Measurements from ENCODE around the gene LRP10.
"Not testable (repeated sequence)": the region's sequence is repeated elsewhere in the genome, so short reads cannot be mapped to it uniquely, and the experiment has no call there.

LRP10 gene

DNA sequence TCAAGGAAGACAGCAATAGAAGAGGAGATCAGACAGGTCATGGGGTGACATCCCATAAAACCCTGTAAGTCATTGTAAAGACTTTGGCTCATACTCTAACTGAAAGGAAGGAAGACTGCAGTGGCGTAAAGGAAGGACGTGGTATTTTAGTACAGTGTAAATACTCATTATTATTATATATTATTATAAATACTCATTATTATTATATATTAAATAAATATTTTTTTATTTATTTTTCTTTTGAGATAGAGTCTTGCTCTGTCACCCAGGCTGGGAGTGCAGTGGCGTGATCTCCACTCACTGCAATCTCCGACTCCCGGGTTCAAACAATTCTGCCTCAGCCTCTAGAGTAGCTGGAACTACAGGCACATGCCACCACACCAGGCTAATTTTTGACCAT is 15.1 kb upstream of the LRP10 start:
- H3K4me3 ChIP-seq (ENCODE audit: low read length): no peak overlapping the region
- DNase-seq (ENCODE audit: low read depth, low spot score): no peak

DNA sequence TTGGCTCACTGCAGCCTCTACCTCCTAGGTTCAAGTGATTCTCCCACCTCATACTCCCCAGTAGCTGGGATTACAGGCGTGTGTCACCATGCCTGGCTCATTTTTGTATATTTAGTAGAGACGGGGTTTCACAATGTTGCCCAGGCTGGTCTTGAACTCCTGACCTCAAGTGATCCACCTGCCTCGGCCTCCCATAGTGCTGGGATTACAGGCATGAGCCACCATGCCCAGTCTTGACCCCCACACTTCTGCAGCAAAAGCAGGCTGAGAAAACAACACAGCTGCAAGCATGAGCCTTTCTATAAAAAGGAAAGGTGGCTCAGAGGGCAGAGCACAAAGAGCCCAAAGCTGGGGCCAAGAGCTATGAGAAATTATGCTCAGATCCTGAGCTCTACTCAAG is 11.2 kb upstream of the LRP10 start:
- H3K4me3 ChIP-seq (ENCODE audit: low read length); DNase-seq (ENCODE audit: low read depth, low spot score): not testable (repeated sequence)

DNA sequence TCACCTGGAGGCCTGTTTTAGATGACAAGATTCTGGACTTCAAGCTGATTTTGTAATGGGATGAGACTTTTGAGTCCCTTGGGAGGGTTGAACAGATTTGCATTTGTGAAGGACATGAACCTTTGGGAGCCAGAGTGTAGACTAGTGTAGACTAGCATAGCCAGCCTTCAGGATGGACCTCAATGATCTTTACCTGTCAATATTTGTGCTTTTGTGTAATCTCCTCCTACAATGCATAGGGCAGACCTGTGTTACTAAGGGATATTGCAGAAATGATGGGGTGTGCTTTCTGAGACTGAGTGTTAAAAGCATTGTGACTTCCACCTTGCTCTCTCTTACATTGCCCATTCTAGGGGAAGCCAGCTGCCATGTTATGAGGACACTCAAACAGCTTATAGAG is 9.9 kb upstream of the LRP10 start:
- H3K4me3 ChIP-seq (ENCODE audit: low read length): no peak overlapping the region
- no peak for DNase-seq (ENCODE audit: low read depth, low spot score)

DNA sequence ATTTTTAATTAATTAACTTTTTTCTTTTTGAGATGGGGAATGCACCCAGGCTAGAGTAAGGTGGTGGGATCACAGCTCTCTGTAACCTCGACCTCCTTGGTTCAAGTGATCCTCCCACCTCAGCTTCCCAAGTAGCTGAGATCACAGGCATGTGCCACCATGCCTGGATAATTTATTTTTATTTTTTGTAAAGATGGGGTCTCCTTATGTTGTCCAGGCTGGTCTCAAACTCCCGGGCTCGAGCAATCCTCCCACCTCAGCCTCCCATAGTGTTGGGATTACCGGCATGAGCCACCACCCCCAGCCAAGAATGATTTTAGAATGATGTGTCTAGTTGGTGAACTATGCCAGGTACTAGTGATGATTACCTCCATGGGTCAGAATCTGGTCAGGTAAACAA is 6.6 kb upstream of the LRP10 start:
- H3K4me3 ChIP-seq (ENCODE audit: low read length): no peak overlapping the region
- no peak for DNase-seq (ENCODE audit: low read depth, low spot score)

DNA sequence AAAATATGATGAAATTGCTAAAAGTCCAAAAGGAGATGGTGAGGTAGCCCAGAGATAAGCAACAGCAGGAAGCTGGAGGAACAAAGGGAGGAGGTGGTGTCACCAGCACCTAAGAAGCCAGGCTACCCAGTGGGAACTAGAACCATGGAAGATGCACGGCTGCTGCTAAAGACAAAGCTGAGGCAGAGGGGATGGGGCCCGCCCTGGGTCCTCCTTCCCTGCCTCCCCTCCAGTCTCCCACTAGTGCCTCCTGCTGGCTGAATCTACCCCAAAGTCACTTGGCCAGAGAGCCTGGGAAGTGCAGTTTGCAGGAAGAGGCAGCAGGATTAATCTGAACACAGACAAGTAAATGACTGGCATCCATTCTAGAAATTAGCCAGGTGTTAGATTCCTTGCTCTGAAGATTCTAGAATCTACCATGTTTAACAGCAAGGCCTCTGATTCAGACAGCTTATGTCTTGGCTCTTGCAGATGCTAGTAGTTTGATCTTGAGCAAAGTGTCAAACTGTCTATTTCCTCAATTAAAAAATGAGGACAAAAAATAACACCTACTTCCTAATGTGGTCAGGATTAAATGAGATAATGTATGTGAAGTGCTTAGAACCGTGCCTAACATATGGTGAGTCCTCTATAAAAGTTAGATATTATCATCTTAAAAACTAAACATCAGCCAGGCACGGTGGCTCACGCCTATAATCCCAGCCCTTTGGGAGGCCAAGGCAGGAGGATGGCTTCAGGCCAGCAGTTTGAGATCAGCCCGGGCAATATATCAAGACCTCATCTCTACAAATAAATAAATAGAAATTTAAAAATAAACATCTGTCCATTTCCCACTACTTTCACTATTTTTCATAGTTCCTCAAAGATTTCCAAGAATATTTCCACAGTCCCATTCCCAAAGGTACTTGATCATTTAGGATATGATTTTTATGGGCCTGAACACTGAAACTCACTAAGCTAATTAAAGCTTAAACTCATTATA is 5.8 kb upstream of the LRP10 start:
- no peak overlapping the region for H3K4me3 ChIP-seq (ENCODE audit: low read length)
- no peak for DNase-seq (ENCODE audit: low read depth, low spot score)

DNA sequence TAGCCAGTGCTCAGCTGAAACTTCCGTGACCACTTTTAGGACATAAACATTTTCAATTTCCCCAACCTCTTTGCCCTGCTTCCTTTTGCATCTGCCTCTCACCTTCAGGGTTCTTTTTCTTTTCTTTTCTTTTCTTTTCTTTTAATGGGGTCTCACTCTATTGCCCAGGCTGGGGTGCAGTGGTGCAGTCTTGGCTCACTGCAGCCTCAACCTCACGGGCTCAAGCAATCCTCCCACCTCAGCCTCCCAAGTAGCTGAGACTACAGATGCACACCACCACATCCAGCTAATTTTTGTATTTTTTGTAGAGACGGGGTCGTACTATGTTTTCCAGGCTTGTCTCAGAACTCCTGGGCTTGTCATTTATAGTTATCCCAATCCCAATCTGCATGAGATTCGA is 4.7 kb upstream of the LRP10 start:
- H3K4me3 ChIP-seq (ENCODE audit: low read length): no peak overlapping the region
- DNase-seq (ENCODE audit: low read depth, low spot score): no peak

DNA sequence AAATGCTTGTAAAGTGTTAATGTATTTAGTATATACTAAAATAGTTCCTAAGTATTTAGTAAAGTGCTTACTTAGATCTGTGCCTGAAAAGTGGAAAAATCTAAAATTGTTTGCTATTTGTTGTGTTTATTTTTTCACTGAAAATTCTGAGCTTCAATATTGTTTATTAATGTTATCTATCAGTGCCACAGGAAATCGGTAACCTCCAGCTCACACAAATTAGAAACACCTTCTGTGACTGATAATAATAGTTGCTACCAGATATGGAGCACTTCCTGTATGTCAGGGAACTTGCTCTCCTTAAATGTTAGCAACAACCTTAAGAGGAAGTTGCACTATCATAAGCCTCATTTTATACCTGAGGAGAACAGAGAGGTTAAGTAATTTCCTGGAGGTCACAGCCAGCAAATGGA is 723 bp upstream of the LRP10 start:
- H3K4me3 ChIP-seq (ENCODE audit: low read length): peak overlapping the region; percentile 83
- DNase-seq (ENCODE audit: low read depth, low spot score): peak; percentile 57

DNA sequence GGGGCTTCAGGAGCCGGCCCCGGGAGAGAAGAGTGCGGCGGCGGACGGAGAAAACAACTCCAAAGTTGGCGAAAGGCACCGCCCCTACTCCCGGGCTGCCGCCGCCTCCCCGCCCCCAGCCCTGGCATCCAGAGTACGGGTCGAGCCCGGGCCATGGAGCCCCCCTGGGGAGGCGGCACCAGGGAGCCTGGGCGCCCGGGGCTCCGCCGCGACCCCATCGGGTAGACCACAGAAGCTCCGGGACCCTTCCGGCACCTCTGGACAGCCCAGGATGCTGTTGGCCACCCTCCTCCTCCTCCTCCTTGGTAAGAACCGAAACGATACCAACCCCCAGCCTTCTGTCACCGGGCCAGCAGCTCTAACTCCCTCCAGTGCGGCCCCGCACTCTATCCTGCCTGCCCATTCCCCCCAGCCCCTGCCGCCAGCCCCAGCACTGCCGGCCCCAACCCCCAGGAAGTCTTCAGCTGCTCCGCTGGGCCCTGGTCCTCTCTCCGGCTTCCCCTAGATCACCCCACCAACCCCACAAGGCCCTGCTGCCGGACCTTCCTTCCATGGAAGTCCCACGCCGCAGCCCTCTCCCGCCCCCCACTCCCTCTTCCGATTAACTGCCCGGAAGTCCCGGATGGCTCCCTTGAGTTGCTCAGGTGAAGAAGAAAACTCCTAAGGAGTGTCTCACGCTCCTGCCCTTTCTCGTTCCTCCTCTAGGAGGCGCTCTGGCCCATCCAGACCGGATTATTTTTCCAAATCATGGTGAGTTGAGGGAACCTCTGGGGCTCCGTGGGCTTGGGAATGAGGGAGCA is 693 bp downstream of the LRP10 start:
- H3K4me3 ChIP-seq (ENCODE audit: low read length): peak overlapping the region; percentile 83
- peak; percentile 53 for DNase-seq (ENCODE audit: low read depth, low spot score)

DNA sequence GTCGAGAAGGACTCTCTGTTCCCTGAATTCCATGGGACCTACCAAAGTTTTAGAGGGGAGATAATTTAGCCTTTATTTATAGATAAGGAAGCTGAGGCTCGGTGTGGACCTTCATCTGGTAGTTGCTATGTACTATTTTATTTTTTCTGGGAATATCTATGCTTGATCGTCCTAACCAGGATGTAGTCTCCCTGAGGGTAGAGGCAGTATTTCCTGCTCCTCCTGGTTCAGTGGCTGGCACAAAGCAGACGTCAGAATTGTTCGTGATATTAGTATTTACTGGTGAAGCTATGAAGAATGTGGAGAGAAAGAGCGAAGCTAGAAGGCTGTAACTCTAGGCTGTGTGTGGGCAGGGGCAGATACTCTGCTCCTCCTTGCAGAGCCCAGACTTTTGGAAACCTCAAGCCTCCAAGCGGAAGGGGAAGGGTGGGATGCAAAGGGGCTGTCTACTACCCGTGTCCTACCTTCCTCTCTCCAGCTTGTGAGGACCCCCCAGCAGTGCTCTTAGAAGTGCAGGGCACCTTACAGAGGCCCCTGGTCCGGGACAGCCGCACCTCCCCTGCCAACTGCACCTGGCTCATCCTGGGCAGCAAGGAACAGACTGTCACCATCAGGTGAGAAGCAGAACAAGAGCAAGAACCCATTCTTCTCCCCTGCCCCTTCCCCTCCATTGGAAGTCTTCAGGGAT is 1.4 kb downstream of the LRP10 start:
- peak overlapping the region; percentile 83 for H3K4me3 ChIP-seq (ENCODE audit: low read length)
- no peak for DNase-seq (ENCODE audit: low read depth, low spot score)

DNA sequence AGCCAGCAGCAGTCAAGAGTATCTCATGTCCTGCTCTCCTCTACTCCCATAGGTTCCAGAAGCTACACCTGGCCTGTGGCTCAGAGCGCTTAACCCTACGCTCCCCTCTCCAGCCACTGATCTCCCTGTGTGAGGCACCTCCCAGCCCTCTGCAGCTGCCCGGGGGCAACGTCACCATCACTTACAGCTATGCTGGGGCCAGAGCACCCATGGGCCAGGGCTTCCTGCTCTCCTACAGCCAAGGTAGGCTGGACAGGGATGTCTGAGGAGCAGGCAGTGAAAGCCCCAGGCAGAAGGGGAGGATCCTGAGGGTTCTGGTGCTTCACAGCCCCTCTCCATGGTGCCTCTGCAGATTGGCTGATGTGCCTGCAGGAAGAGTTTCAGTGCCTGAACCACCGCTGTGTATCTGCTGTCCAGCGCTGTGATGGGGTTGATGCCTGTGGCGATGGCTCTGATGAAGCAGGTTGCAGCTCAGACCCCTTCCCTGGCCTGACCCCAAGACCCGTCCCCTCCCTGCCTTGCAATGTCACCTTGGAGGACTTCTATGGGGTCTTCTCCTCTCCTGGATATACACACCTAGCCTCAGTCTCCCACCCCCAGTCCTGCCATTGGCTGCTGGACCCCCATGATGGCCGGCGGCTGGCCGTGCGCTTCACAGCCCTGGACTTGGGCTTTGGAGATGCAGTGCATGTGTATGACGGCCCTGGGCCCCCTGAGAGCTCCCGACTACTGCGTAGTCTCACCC is 3.6 kb downstream of the LRP10 start:
- no peak overlapping the region for H3K4me3 ChIP-seq (ENCODE audit: low read length)
- DNase-seq (ENCODE audit: low read depth, low spot score): no peak

DNA sequence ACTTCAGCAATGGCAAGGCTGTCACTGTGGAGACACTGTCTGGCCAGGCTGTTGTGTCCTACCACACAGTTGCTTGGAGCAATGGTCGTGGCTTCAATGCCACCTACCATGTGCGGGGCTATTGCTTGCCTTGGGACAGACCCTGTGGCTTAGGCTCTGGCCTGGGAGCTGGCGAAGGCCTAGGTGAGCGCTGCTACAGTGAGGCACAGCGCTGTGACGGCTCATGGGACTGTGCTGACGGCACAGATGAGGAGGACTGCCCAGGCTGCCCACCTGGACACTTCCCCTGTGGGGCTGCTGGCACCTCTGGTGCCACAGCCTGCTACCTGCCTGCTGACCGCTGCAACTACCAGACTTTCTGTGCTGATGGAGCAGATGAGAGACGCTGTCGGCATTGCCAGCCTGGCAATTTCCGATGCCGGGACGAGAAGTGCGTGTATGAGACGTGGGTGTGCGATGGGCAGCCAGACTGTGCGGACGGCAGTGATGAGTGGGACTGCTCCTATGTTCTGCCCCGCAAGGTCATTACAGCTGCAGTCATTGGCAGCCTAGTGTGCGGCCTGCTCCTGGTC is 4.3 kb downstream of the LRP10 start:
- no peak overlapping the region for H3K4me3 ChIP-seq (ENCODE audit: low read length)
- DNase-seq (ENCODE audit: low read depth, low spot score): no peak

DNA sequence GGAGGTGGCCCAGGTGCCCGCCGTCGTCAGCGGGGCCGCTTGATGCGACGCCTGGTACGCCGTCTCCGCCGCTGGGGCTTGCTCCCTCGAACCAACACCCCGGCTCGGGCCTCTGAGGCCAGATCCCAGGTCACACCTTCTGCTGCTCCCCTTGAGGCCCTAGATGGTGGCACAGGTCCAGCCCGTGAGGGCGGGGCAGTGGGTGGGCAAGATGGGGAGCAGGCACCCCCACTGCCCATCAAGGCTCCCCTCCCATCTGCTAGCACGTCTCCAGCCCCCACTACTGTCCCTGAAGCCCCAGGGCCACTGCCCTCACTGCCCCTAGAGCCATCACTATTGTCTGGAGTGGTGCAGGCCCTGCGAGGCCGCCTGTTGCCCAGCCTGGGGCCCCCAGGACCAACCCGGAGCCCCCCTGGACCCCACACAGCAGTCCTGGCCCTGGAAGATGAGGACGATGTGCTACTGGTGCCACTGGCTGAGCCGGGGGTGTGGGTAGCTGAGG is 5.5 kb downstream of the LRP10 start:
- H3K4me3 ChIP-seq (ENCODE audit: low read length): no peak overlapping the region
- no peak for DNase-seq (ENCODE audit: low read depth, low spot score)

DNA sequence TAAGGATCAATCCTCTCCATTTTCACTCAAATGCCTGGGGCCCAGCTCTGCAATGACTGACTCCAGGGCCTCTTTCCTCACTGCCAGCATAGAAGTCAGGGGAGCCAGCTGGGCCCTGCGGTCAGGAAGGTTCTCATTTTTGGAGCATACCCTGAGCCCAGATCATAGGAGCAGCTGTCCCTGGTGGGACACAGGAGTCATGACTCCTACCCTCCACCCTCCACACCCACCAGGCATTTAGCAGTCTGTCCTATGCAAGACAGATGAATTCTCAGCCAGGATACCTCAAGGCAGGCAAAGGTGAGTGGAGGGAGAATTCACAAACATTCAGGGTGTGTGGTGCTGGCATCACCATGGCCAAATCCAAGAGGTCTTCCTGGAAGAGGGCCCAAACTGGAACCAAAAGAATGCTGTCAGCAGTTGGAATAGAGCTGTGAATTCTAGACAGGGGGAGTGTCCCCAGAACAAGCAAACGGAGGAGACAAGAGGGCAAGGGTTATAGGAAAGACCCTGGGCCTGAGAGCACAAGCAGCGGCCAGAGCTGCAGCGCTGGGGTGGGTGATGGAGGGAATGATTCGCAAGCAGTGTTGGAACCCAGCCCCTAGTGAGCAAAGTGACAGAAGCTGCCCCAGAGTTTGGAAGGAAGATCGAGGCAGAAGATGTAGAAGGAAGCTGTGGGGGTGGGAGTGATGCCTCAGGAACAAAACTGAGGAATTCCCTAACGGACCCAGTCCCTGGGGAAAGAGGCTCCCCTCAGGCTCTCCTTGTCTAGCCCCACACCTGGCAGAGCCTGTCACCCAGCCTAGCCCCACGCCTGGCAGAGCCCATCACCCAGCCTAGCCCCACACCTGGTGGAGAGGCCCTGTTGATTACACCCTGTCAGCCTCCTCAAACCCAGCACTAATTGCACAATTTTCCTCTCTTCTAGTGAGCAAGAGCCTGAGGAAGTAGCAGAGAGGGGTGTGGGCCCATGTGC is 7.0 kb downstream of the LRP10 start:
- no peak for DNase-seq (ENCODE audit: low read depth, low spot score)
- H3K4me3 ChIP-seq (ENCODE audit: low read length): no peak overlapping the region

DNA sequence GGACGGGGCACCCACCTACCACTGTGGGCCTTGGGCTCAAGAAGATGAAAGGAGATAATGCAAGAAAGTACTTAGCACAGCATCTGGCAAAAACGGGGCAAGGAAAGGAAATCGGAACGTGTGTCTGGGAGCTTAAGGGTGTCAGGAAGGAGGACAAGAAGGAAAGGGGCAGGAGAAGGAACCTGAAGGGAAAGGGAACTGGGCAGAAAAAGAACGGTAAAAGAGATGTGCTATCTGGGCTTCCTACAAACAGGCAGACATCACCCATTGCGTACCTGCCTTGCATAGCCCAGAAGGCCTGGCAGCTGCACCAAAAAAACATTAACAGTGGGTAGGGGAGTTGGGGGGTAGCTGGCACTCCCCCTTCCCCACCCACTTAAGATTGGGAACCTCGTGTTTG is 10.5 kb downstream of the LRP10 start:
- DNase-seq (ENCODE audit: low read depth, low spot score): no peak
- H3K4me3 ChIP-seq (ENCODE audit: low read length): no peak overlapping the region

DNA sequence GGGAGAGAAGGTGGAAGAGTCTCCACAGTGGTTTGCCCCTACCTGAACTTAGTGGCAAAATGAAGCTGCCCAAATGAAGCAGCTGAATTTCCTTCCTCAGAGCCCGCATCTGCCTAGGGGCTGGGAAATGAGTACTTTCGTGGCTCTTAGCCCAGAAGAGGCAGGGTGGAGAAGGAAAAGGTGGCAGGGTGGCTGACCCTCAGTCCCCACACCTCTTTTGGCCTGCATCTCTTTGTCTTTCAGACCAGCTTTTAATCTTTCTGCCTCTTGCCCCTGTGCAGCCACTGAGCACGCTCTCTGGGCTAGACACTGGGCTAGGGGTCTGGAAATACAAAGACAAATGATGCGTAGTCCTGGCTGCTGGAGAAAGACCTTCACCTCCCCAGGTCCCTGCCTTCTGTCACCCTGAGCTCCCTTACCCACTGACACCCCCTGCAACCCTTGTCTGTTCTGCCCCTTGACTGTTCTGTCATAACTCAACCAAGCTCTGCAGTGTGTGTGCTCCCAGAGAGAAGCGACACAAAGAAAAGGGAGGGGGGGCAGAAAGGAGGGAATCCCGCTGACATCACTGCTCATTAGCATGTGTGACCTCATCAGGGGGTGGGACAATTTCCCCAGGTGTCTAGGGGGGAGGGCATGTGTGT is 11.1 kb downstream of the LRP10 start:
- H3K4me3 ChIP-seq (ENCODE audit: low read length): no peak overlapping the region
- DNase-seq (ENCODE audit: low read depth, low spot score): no peak

DNA sequence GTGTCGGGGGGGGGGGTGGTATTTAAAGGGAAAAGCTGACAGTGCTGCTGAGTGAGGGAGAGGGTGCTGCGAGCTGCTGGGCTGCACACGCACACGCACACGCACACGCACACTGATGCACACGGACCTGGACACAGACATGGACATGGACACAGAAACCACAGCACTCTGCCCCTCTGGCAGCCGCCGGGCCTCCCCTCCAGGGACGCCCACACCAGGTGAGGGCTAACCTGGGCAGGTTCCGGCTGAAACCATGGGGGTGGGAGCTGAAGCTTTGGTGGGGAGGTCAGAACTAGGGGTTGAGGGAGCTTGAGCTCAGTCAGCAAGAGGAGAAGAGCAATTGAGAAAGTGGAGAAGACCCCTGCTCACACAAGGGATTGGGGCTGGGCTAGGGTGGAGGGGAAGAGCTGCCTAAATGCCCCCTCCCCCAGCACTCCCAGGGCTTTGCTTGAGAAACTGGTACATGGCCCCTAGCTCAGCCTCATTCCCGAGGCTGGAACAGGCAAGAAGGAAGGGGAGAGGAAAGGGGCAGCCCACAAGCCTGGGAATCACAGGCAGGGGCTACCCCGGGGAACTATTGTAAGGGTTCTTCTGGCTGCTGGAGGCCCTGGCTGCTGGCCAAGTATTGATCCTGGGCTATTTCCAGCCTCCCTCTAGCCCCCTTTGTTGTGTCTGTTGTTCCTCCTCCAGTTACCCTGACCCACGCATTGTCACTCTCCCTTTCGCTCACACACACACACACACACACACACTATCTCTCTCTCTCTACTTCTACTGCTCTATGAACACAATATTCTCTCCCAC is 11.8 kb downstream of the LRP10 start, which contains the start of gene REM2:
Gene REM2, plus strand, starts transcription at position 50 of the 804 bp plus-strand sequence. Its CDS starts 66 bp downstream, at position 116.
- H3K4me3 ChIP-seq (ENCODE audit: low read length): no peak within 1 kb of the TSS
- DNase-seq (ENCODE audit: low read depth, low spot score): no peak

All from Jurkat, Clone E6-1 (cell line).